Measurements from ENCODE around the gene SMIM33. TPM values are rescaled to one million over a fixed set of nuclear protein-coding genes. Genes with fewer than 3 reads are reported as not detected.
"Not testable (repeated sequence)": the region's sequence is repeated elsewhere in the genome, so short reads cannot be mapped to it uniquely, and the experiment has no call there.

The SMIM33 gene
- total and polyA plus RNA-seq, 2 donors (not counting 1 experiment from before 2014, with no cell fraction given): not detected

- 4% methylated on average over 49 of the region's 49 CpGs for WGBS (ENCODE audit: insufficient coverage)
- H3K27ac ChIP-seq (ENCODE audit: low read length in 2 of 2): peak within 1 kb of the TSS; percentile 98 to 100
- DNase-seq (peak; percentile 93), ATAC-seq (ENCODE audit: low read depth) (peak; percentile 94)
- peaks cover 8% of the 10 kb centered on the region for H3K79me2 ChIP-seq (ENCODE audit: control insufficient read depth, insufficient read depth, low read length)
- peak within 1 kb of the TSS; percentile 90 for H3K4me2 ChIP-seq (replicated peaks; ENCODE audit: low read depth, low read length, poor library complexity, severe bottlenecking)
- peaks cover 3% of the 10 kb centered on the region for H3K27me3 Mint-ChIP-seq
- H3K36me3 ChIP-seq (replicated peaks in 1 of 2; ENCODE audit: control extremely low read depth in 1 of 2, control insufficient read depth in 1 of 2, extremely low read depth in 1 of 2, insufficient read depth in 2 of 2, low read length in 1 of 2): no peaks in the 10 kb centered on the region
- H3K27ac Mint-ChIP-seq: peak within 1 kb of the TSS; percentile 99
- H3K4me1 Mint-ChIP-seq: peaks cover 16% of the 10 kb centered on the region
- peak within 1 kb of the TSS; percentile 53 to 97 (median 91) for H3K4me3 ChIP-seq (ENCODE audit: control extremely low read depth in 1 of 5, extremely low read depth in 1 of 5, insufficient read depth in 1 of 5, low read depth in 2 of 5, low read length in 4 of 5)
- H3K9ac ChIP-seq (ENCODE audit: low read length): peak within 1 kb of the TSS; percentile 100
- H3K9me3 ChIP-seq (ENCODE audit: control extremely low read depth in 1 of 3, control insufficient read depth in 2 of 3, insufficient read depth in 1 of 3, low read length in 2 of 3): no peaks in the 10 kb centered on the region
- H3K4me3 Mint-ChIP-seq: peak within 1 kb of the TSS; percentile 97
- no peaks in the 10 kb centered on the region for H3K9me3 Mint-ChIP-seq (ENCODE audit: insufficient read depth)
- intact Hi-C loops (cut with micrococcal nuclease): loop anchor here (1.0 to 5.0 kb wide), 7 partner anchors 16 to 1226 kb away; partner anchors contain the start of genes CDC23, MATR3, SPATA24 and UBE2D2
- POLR2A ChIA-PET: interaction anchor here (0.6 to 1.4 kb wide), 11 partner anchors 11 to 308 kb away, joined by 3 to 10 read pairs (median 3); partner anchors contain the start of genes CXXC5, MATR3, PAIP2 and SPATA24
- peaks cover 4% of the 10 kb centered on the region for H4K20me1 ChIP-seq (ENCODE audit: control insufficient read depth, insufficient read depth, low read length, poor library complexity, severe bottlenecking)
- H3K27me3 ChIP-seq (replicated peaks in 1 of 4; ENCODE audit: control extremely low read depth in 1 of 4, control insufficient read depth in 3 of 4, insufficient read depth in 4 of 4, low read length in 3 of 4): no peaks in the 10 kb centered on the region
- peaks cover 11 to 12% of the 10 kb centered on the region in 2 donors for H3K4me1 ChIP-seq (ENCODE audit: control insufficient read depth in 2 of 2, insufficient read depth in 2 of 2, low read length in 2 of 2)
- peak within 1 kb of the TSS; percentile 81 for H2AFZ ChIP-seq (ENCODE audit: insufficient read depth, low read depth, low read length, poor library complexity, severe bottlenecking)
- CTCF ChIA-PET: interaction anchor here (0.6 to 2.1 kb wide), 12 partner anchors 9 to 348 kb away, joined by 3 to 6 read pairs (median 3); partner anchors contain the start of genes PAIP2 and SPATA24
- no peak for TF ChIP-seq EZH2 (IDR thresholded peaks at IDR 0.05; ENCODE audit: borderline replicate concordance, insufficient read depth, low read depth, low read length, poor library complexity, severe bottlenecking)
- TF ChIP-seq, protein P1, sequence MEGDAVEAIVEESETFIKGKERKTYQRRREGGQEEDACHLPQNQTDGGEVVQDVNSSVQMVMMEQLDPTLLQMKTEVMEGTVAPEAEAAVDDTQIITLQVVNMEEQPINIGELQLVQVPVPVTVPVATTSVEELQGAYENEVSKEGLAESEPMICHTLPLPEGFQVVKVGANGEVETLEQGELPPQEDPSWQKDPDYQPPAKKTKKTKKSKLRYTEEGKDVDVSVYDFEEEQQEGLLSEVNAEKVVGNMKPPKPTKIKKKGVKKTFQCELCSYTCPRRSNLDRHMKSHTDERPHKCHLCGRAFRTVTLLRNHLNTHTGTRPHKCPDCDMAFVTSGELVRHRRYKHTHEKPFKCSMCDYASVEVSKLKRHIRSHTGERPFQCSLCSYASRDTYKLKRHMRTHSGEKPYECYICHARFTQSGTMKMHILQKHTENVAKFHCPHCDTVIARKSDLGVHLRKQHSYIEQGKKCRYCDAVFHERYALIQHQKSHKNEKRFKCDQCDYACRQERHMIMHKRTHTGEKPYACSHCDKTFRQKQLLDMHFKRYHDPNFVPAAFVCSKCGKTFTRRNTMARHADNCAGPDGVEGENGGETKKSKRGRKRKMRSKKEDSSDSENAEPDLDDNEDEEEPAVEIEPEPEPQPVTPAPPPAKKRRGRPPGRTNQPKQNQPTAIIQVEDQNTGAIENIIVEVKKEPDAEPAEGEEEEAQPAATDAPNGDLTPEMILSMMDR (IDR thresholded peaks at IDR 0.05): no peak
Measured at GRCh38 chr5:139439013-139439903, 31.5 kb upstream of the SMIM33 start, which contains the start of gene DNAJC18. Gene DNAJC18, minus strand, starts transcription at chr5:139439525. Its CDS starts 80 bp downstream, at chr5:139439445.

- intact Hi-C loops (cut with micrococcal nuclease); H3K9ac ChIP-seq (ENCODE audit: low read length); H3K27me3 Mint-ChIP-seq; H3K27ac ChIP-seq (ENCODE audit: low read length in 2 of 2); POLR2A ChIA-PET; ATAC-seq (ENCODE audit: low read depth); H3K4me3 Mint-ChIP-seq; H3K9me3 Mint-ChIP-seq (ENCODE audit: insufficient read depth); H4K20me1 ChIP-seq (ENCODE audit: control insufficient read depth, insufficient read depth, low read length, poor library complexity, severe bottlenecking); H3K9me3 ChIP-seq (ENCODE audit: control extremely low read depth in 1 of 3, control insufficient read depth in 2 of 3, insufficient read depth in 1 of 3, low read length in 2 of 3); H3K4me3 ChIP-seq (ENCODE audit: control extremely low read depth in 1 of 5, extremely low read depth in 1 of 5, insufficient read depth in 1 of 5, low read depth in 2 of 5, low read length in 4 of 5); H3K79me2 ChIP-seq (ENCODE audit: control insufficient read depth, insufficient read depth, low read length); H3K36me3 ChIP-seq (replicated peaks in 1 of 2; ENCODE audit: control extremely low read depth in 1 of 2, control insufficient read depth in 1 of 2, extremely low read depth in 1 of 2, insufficient read depth in 2 of 2, low read length in 1 of 2); DNase-seq; H3K4me2 ChIP-seq (replicated peaks; ENCODE audit: low read depth, low read length, poor library complexity, severe bottlenecking); H3K27me3 ChIP-seq (replicated peaks in 1 of 4; ENCODE audit: control extremely low read depth in 1 of 4, control insufficient read depth in 3 of 4, insufficient read depth in 4 of 4, low read length in 3 of 4): not testable (repeated sequence)
- 98% methylated on average over 16 of the region's 17 CpGs for WGBS (ENCODE audit: insufficient coverage)
- Histone ChIP-seq H2AFZ (ENCODE audit: insufficient read depth, low read depth, low read length, poor library complexity, severe bottlenecking) (peak overlapping the region; percentile 81), H3K4me1 (ENCODE audit: control insufficient read depth in 2 of 2, insufficient read depth in 2 of 2, low read length in 2 of 2) (peaks cover 11 to 12% of the 10 kb centered on the region in 2 donors)
- CTCF ChIA-PET: interaction anchor here (1.0 to 2.1 kb wide), 2 partner anchors 10 to 250 kb away, joined by 3 to 5 read pairs; no protein-coding TSS in a partner anchor
- peak overlapping the region; percentile 13 for H3K27ac Mint-ChIP-seq
- peaks cover 16% of the 10 kb centered on the region for H3K4me1 Mint-ChIP-seq
Measured at GRCh38 chr5:139440416-139440815, 30.4 kb upstream of the SMIM33 start.

Measured in B cell (primary cell).